Gastroesophageal sphincter (tissue), 4 donors: ENCODE measurements around the gene ACSF2. TPM values are rescaled to one million over a fixed set of nuclear protein-coding genes. Genes with fewer than 3 reads are reported as not detected.
A peak's percentile ranks its signal among the peaks of the same experiment; 100 is the strongest.

Source experiments
- ATAC-seq: fragments of 150-250 bp; one replicate; pipeline ENCODE4 v1.9.1; 2016; ENCODE audit warnings: mild to moderate bottlenecking, moderate library complexity
- H3K27ac ChIP-seq, 4 donors: fragments of 200-600 bp; sonication (generic) in 3 of 4; 1 replicate in 3 of 4; 2 replicates in 1 of 4; pipeline ENCODE4 v1.5.1; 2016 to 2019
- H3K27me3 ChIP-seq: fragments of 200-600 bp; sonication (generic); one replicate; pipeline ENCODE4 v1.5.1; 2019
- H3K36me3 ChIP-seq, 2 donors: fragments of 200-600 bp; sonication (generic); one replicate each; pipeline ENCODE4 v1.5.1; 2019; ENCODE audit warnings: control low read depth in 1 of 2
- H3K4me1 ChIP-seq, 3 donors: fragments of 200-600 bp; sonication (generic); 1 replicate in 2 of 3; 2 replicates in 1 of 3; pipeline ENCODE4 v1.5.1; 2016 to 2019; ENCODE audit warnings: control low read depth in 2 of 3
- H3K4me3 ChIP-seq, 2 donors: fragments of 200-600 bp; sonication (generic); one replicate each; pipeline ENCODE4 v1.5.1; 2019; ENCODE audit warnings: mild to moderate bottlenecking in 1 of 2, moderate library complexity in 1 of 2
- H3K9me3 ChIP-seq, 3 donors: fragments of 200-600 bp; sonication (generic); one replicate each; pipeline ENCODE4 v1.5.1; 2017 to 2019; ENCODE audit warnings: control low read depth in 2 of 3
- CTCF ChIP-seq, 4 experiments: fragments of 200-600 bp in 2 of 4; fragments of 450-650 bp in 2 of 4; sonication (generic) in 1 of 4; IDR thresholded peaks; one replicate each; pipeline ENCODE4 v1.5.1; 2017 to 2019; ENCODE audit warnings: antibody characterized with exemption in 4 of 4, mild to moderate bottlenecking in 2 of 4, moderate library complexity in 2 of 4
- EP300 ChIP-seq: sonication (generic); formaldehyde crosslinking; IDR thresholded peaks from one replicate; pipeline ENCODE4 v1.6.1; 2017; ENCODE audit warnings: antibody characterized with exemption, mild to moderate bottlenecking
- POLR2A ChIP-seq, 2 donors: fragments of 450-650 bp; IDR thresholded peaks; one replicate each; pipeline ENCODE4 v1.6.1; 2017; ENCODE audit warnings: antibody characterized with exemption in 2 of 2, mild to moderate bottlenecking in 2 of 2, moderate library complexity in 1 of 2
- POLR2AphosphoS5 ChIP-seq: sonication (generic); formaldehyde crosslinking; IDR thresholded peaks from one replicate; pipeline ENCODE4 v1.6.1; 2017; ENCODE audit warnings: antibody characterized with exemption
- WGBS, 2 donors: methylation state at CpG; one replicate each; pipeline ENCODE4 v1.1.5; 2018; ENCODE audit warnings: low coverage in 1 of 2; 5-methylcytosine and 5-hydroxymethylcytosine counted together
- total RNA-seq, 4 donors: library from RNA; depleted of rRNA; stranded (reverse); fragments of >200 nt; gene quantifications; one replicate each; pipeline ENCODE4 v1.1.0, GENCODE V29; 2016

Gene ACSF2
- total RNA-seq, 4 donors from 2014 or later, result 11.5 to 23.3 (median 16.1) TPM

DNA sequence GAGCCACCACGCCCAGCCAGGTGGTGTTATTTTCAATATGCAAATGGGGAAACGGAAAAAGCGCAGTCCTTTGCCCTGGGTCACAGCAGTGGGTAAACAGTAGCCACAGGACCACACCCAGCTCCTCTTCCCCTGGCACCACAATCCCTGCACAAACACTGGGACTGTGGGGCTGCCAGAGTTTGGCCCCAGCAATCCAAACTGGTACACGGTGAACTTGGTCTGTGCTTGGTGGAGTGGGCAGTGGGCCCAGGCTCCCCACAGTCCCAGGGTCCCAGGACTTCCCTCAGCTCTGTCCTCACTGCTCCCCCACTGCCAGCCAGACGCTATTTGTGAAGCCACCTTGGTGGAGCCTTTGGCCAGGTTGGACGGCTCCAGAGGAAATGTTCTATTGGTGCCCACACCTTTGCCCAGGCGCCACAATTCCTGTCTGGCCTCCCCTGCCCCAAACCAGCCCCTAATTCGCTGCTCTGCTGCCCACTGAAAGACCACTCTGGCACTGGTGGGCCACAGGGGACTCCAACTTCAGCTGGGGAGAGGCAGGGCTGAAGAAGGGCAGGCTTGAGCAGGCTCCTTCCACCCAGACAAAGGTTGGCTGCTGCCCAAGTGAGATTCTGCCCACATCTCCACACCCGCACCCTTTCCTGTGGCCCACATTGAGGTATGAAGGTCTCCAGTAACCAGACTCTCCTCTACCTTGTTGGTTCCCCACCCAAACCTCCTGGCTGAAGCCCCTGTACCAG lies 40.5 kb downstream of the ACSF2 start:
- WGBS, 2 donors, result 50% methylated on average over 1 of the region's 9 CpGs; no CpG with 5 or more reads in 1 of the 2 donors

GRCh38 chr17:50467114-50467854 lies 41.3 kb downstream of the ACSF2 start:
- Histone ChIP-seq H3K4me3 (no peak overlapping the region), H3K27ac (no peak overlapping the region), H3K4me1 (peaks cover 0 to 18% (median 12%) of the 10 kb centered on the region in 3 donors), H3K27me3 (peaks cover 39% of the 10 kb centered on the region), H3K9me3 (no peaks in the 10 kb centered on the region), H3K36me3 (peaks cover 0 to 38% of the 10 kb centered on the region in 2 donors)
- ATAC-seq, result no peak
- TF ChIP-seq CTCF (IDR thresholded peaks at IDR 0.05), result no peak
- TF ChIP-seq POLR2A (IDR thresholded peaks at IDR 0.05), result no peak
- no peak for TF ChIP-seq EP300
- TF ChIP-seq POLR2AphosphoS5, result no peak
- WGBS, 2 donors, result 40 to 80% methylated on average over 1 to 2 of the region's 7 CpGs

More for the DNA sequence above, 40.5 kb downstream of the ACSF2 start:
- TF ChIP-seq POLR2AphosphoS5 (no peak), POLR2A (IDR thresholded peaks at IDR 0.05) (no peak)
- no peak for ATAC-seq
- Histone ChIP-seq H3K27me3 (peaks cover 39% of the 10 kb centered on the region), H3K4me3 (no peak overlapping the region), H3K27ac (no peak overlapping the region), H3K4me1 (peaks cover 0 to 18% (median 12%) of the 10 kb centered on the region in 3 donors), H3K36me3 (peaks cover 0 to 40% of the 10 kb centered on the region in 2 donors), H3K9me3 (no peaks in the 10 kb centered on the region)

GRCh38 chr17:50467855-50468303 lies 41.9 kb downstream of the ACSF2 start:
- H3K4me3 ChIP-seq, result no peak overlapping the region
- TF ChIP-seq POLR2A (IDR thresholded peaks at IDR 0.05), result no peak
- TF ChIP-seq POLR2AphosphoS5, result no peak
- no peak for TF ChIP-seq CTCF (IDR thresholded peaks at IDR 0.05)
- no peak for TF ChIP-seq EP300
- peaks cover 0 to 33% of the 10 kb centered on the region in 2 donors for H3K36me3 ChIP-seq
- H3K9me3 ChIP-seq, result no peaks in the 10 kb centered on the region
- H3K27ac ChIP-seq, result no peak overlapping the region
- peaks cover 0 to 18% (median 12%) of the 10 kb centered on the region in 3 donors for H3K4me1 ChIP-seq
- WGBS, 2 donors, result 50% methylated on average over 2 of the region's 13 CpGs; no CpG with 5 or more reads in 1 of the 2 donors
- ATAC-seq, result no peak
- H3K27me3 ChIP-seq, result peaks cover 39% of the 10 kb centered on the region

- Histone ChIP-seq H3K27me3 (peaks cover 39% of the 10 kb centered on the region), H3K4me1 (peaks cover 0 to 18% (median 12%) of the 10 kb centered on the region in 3 donors), H3K4me3 (peak within 1 kb of the TSS in 1 of 2 donors; percentile 45), H3K9me3 (no peaks in the 10 kb centered on the region), H3K36me3 (peaks cover 0 to 27% of the 10 kb centered on the region in 2 donors), H3K27ac (no peak within 1 kb of the TSS)
- no peak for TF ChIP-seq POLR2A (IDR thresholded peaks at IDR 0.05)
- no peak for TF ChIP-seq EP300
- TF ChIP-seq CTCF (IDR thresholded peaks at IDR 0.05), result no peak
- no peak for TF ChIP-seq POLR2AphosphoS5
- 34% methylated on average over 8 of the region's 71 CpGs; no CpG with 5 or more reads in 1 of the 2 donors for WGBS, 2 donors
- ATAC-seq, result no peak
These were observed 42.5 kb downstream of the ACSF2 start, which contains the start of gene CHAD for GRCh38 chr17:50468304-50469207. Gene CHAD, minus strand, starts transcription at chr17:50468880. Its CDS starts 67 bp downstream, at chr17:50468813.

GRCh38 chr17:50469208-50469605 lies 43.2 kb downstream of the ACSF2 start:
- Histone ChIP-seq H3K27ac (no peak overlapping the region), H3K4me3 (peak overlapping the region in 1 of 2 donors; percentile 45), H3K9me3 (no peaks in the 10 kb centered on the region), H3K36me3 (peaks cover 0 to 28% of the 10 kb centered on the region in 2 donors), H3K4me1 (peaks cover 0 to 18% (median 12%) of the 10 kb centered on the region in 3 donors), H3K27me3 (peaks cover 39% of the 10 kb centered on the region)
- no CpG with 5 or more reads among the region's 37 CpGs for WGBS, 2 donors
- TF ChIP-seq POLR2A (IDR thresholded peaks at IDR 0.05) (no peak), POLR2AphosphoS5 (no peak), EP300 (no peak), CTCF (IDR thresholded peaks at IDR 0.05) (no peak)
- no peak for ATAC-seq
